SH-SY5Y (cell line): ENCODE measurements around the gene DAB2IP.

Experiments used
- GATA2 ChIP-seq: IDR thresholded peaks from 2 replicates; pipeline ENCODE4 v1.6.1; 2011; ENCODE audit warnings: mild to moderate bottlenecking, low read depth, low read length
- GATA3 ChIP-seq: IDR thresholded peaks from 2 replicates; pipeline ENCODE4 v1.6.1; 2011; ENCODE audit warnings: low read depth, mild to moderate bottlenecking, low read length, moderate library complexity

DNA sequence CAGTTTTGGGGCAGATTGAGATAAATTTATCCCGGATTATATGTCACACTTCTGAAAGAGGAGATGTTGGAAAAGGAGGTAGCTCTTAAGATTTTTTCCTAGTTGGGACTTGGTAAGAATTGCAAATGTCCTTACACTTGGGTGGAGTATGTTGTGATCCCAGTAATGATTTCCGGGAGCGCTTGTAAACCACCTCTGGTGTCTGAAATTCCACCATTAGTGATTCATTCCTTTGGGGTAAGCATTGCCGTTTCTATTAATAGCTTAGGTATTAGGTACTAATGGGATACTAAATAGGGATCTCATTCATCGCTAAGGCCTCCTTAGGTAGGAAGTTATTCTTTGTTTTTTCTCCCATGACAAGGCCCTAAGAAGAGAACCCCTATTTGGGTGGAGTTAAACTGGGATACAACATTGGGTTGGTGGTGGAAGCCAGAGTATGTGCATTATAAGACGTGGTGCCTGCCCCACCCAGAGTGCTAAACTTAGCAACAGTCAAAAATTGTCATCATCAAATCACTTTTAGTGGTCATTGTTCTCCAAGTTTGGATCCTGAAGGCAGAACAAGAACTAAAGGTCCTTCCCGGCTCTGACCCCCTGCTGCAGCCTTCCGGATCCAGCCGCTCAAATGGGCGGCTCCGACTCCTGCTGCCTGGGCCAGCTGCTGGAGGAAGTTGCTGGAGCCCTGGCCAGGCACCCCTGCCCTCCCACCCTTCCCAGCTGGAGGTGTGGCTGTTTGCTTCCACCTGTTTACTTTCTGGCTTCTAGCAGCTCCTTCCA lies 31.7 kb upstream of the DAB2IP start:
- TF ChIP-seq GATA2 (no peak), GATA3 (no peak)
